Stimulated activated CD8-positive, alpha-beta memory T cell treated with anti-CD3 and anti-CD28 coated beads, Interleukin-7, amount 100 ng/mL, for 48 hours (primary cell): ENCODE data around the gene ZBTB45.
"Not testable (repeated sequence)": the region's sequence is repeated elsewhere in the genome, so short reads cannot be mapped to it uniquely, and the experiment has no call there.

Experiments used
- DNase-seq, 2 donors: peaks; one replicate each; pipeline ENCODE4 v3.0.0-alpha.2; 2020; ENCODE audit warnings: low read depth in 1 of 2; ENCODE audit errors: extremely low read depth in 1 of 2

ZBTB45 gene

DNA sequence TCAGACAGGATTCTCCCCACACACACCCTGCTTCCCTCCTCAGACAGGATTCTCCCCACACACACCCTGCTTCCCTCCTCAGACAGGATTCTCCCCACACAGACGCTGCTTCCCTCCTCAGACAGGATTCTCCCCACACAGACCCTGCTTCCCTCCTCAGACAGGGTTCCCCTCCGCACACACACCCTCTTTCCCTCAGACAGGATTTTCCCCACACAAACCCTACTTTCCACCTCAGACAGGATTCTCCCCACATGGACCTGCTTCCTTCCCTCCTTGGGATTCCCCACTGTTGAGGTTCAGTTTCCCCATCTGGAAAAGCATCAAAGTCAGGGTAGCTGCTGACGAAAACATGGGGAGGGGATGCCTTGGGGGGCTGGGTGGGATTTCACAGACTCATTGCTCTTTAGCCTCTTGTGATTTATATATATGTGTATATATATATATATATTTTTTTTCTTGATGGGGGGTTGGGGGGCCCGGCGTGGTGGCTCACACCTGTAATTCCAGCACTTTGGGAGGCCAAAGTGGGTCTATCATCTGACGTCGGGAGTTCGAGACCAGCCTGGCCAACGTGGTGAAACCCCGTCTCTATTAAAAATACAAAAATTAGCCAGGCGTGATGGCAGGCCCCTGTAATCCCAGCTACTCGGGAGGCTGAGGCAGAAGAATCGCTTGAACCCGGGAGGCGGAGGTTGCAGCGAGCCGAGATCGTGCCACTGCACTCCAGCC is 23.2 kb upstream of the ZBTB45 start:
- not testable (repeated sequence) for DNase-seq

DNA sequence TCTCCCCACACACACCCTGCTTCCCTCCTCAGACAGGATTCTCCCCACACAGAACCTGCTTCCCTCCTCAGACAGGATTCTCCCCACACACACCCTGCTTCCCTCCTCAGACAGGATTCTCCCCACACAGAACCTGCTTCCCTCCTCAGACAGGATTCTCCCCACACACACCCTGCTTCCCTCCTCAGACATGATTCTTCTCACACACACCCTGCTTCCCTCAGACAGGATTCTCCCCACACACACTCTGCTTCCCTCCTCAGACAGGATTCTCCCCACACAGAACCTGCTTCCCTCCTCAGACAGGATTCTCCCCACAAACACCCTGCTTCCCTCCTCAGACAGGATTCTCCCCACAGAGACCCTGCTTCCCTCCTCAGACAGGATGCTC is 19.6 kb upstream of the ZBTB45 start:
- DNase-seq: not testable (repeated sequence)

DNA sequence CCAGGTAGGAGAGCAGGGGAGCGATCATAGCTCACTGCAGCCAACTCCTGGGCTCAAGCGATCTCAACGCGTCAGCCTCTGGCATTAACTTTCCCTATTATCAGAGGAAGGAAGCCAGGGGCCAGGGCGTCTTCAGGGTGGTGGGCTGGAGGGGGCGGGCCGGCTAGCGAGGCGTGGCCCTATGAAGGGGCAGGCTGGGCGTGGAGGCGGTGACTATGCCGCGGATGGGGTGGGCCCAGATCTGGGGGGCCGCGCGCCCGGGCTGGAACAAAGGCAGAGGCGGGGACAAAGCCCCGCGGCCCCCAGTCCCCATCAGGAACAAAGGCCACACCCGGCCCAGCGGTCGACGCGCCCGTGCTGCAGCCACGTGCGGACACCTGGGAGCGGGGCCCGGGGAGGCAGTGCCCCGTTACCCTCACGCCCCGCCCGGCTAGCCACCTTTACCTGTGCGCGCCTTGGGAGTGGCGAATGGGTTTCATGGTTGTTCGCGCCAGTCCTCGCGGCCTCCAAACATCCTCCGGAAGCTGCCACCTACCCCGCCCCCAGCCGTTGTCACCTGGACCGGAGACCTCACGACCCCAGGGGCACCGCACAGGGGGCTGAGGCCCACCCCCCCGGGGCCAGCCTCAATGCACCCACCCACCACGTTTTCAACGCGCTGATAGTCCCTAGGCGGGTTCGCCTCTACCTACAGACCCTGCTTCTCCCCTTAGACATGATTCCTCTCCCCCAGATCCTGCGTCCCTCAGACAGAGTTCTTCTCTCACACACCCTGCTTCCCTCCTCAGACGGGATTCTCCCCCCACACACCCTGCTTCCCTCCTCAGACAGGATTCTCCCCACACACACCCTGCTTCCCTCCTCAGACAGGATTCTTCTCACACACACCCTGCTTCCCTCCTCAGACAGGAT is 18.9 kb upstream of the ZBTB45 start:
- DNase-seq: no peak

DNA sequence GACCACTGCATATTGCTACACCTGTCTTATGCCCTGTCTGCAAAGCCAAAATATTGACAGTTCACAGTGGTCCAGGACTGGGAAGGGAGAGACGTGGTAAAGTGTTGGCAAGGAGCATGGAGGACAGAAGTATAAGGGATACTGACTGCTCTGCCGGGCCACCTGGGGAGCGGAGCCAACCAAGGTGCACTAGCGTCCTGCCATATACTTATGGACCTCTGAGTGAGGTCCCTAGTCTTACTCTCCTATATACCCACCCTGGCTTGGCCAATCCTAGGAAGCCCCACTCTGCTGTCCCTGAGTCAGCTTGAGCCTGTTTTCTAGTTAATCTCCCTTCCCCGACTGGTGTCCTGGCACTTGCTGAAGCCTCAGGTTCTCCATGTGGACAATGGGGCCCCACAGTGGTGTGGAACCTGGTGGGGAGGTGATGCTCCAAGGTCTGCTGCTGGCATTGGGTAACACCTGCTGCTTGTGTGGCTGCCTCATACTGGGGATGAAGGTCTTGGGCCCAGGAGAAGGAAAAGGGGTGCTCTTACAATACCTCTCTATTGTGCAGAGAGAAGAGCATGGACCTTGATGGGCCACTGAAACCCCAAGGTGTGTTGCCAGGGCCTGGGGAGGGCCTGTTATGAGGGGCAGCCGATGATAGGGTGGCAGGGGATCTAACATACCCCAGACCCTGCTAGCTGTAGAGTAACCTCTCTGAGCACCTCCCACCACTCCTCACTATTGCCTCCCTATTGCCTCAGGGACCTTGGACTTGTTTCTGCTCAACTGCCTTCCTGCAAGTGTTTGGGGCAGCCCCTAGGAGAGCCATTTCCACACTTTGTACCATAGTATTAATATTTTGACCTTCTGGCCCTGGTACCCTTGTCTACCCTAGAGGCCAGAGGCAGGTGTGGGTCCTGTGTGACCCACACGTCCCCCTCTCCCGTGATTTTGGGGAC is 17.5 kb upstream of the ZBTB45 start:
- no peak for DNase-seq

- DNase-seq: no peak
Measured at GRCh38 chr19:58535857-58536256, 16.2 kb upstream of the ZBTB45 start.

DNA sequence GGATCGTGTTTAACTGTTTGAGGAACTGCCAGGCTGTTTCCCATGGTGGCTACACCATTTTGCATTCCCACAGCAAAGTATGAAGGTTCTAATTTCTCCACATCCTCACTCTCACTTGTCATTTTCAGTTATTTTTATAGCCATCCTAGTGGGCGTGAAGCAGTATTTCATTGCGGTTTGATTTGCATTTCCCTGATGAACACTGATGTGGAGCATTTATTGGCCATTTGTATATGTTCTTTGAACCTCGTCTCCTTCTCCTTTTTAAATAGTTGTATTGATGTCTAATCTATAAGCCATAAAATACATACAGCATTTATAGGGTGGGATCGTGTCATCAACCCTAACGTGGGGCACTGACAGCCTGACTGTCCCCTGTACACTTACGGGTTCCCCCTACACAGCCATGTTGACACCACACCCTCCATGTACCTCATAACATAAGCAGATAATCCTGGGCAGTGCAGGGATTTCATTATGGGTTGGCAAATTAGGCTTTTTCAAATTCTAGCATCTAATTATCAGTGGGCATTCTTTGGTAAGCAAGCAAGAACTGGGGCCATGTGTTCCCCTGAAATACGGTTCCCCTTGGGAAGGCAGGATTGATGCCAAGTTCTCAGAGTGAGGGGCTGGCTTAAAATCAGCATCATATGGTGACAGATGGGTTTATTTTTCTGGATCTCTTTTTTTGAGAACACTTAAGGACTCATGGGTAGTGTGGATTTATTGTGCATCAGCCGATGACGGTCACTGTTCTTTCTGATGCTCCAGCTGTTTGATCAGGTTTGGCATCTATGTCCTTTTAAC is 11.6 kb upstream of the ZBTB45 start:
- no peak for DNase-seq

DNA sequence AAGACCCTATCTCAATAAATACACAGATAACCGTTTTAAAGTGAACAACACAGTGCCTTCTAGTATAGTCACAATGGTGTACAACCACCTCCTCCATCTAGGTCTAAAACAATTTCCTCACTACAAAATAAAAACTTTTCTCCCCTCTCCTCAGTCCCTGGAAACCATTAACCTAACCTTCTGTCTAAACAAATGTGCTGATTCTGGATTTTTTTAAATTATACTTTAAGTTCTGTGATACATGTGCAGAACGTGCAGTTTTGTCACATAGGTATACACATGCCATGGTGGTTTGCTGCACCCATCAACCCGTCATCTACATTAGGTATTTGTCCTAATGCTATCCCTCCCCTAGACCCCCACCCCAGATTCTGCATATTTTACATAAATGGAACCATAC is 9.8 kb upstream of the ZBTB45 start:
- DNase-seq: no peak

DNA sequence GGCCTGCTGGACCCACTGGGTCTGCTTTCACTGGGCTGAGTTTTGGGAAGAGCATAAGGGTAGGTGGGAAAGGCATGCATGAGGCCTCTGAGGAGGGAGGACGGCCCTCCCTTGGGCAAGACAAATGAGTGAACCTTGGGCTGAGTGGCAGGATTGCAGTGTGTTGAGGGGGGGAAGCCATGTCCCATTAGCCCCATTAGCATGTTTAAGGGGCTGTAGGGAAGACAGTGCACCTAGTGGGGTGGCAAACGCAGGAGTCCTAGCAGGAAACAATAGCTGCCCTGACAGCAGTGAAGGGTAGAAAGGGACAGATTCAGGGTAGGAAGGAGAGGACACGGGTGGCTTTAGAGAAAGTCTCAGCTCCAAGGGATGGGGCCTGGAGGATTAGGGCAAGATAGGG is 3.1 kb upstream of the ZBTB45 start:
- DNase-seq: no peak

DNA sequence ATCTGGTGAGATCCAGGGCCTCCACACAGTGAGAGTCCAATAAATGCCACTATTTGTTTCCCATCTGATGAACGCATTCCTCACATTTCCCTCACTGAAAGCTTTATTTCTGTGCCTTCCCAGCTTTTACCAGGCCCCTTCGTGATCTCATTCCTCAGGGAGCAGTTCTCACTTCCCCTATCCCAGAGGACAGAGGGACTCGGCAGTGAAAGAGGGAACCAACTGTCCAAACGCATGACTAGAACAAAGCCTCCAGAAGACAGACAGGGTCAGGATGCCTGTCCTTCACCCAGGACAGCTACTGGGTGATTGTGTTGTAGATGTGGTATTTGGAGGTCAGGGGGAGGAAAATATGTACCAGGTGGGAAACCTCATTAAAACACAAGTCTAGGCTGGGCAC is 2.0 kb upstream of the ZBTB45 start:
- DNase-seq: no peak

GRCh38 chr19:58520257-58520599 is 618 bp upstream of the ZBTB45 start:
- DNase-seq: no peak

- DNase-seq: no peak
Measured at GRCh38 chr19:58519087-58519354, 589 bp downstream of the ZBTB45 start.

GRCh38 chr19:58518256-58519086 is 1.1 kb downstream of the ZBTB45 start:
- DNase-seq: no peak

DNA sequence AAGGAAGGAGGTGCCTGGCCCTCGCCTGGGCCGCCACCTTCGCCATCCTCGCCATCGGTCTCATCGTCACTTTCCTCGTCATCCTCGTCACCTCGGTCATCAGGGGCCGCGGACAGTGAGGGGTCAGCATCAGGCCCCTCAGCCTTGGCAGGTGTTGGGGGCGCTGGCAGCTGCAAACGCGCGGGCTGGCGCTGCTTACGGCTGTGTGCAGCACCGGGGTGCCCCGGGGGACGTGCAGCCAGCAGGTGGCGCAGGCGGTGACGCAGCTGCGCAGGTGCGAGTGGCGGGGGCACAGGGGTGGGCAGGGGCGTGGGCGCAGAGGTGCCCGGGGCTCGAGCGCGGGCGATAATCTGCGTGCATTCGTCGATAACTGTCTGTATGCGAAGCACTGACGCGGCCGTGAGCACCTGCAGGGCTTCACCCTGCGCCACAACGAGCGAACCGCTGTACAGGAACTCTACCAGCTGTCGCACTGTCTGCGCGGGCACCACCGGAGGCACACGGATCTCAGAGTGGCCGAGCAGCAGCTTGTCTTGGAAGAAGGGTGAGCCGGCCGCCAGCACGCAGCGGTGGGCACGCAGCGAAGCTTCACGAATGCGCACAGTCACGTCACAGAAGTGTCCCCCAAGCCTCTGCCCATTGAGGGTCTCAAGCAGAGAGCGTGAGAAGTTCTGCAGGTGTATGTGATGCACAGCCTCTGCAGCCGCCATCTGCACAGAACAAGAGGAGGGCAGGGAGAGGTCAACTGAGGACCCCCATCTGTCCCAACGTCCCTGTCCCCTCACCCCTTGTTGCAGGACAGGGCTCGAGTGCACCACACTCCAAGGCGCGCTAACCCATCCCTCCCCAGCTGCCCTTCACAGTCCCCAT is 2.4 kb downstream of the ZBTB45 start:
- no peak for DNase-seq

GRCh38 chr19:58516246-58516836 is 3.3 kb downstream of the ZBTB45 start:
- no peak for DNase-seq

- no peak for DNase-seq
Measured at GRCh38 chr19:58515259-58515658, 4.4 kb downstream of the ZBTB45 start.

- no peak for DNase-seq
Measured at GRCh38 chr19:58514564-58515022, 5.0 kb downstream of the ZBTB45 start.

GRCh38 chr19:58513694-58514563 is 5.7 kb downstream of the ZBTB45 start:
- peak; percentile 91 to 95 for DNase-seq
